Ramos (cell line): ENCODE measurements around the gene ZNG1A.
"Not testable (repeated sequence)": the region's sequence is repeated elsewhere in the genome, so short reads cannot be mapped to it uniquely, and the experiment has no call there.

ENCODE experiments used
- in situ Hi-C: fragments of 300-500 bp; cut with MboI; formaldehyde crosslinking; loops from one replicate; pipeline ENCODE4 v1.14.3; 2022; ENCODE audit warnings: low sequenced_read_pairs; ENCODE audit not compliant: unreplicated experiment

ZNG1A gene

DNA sequence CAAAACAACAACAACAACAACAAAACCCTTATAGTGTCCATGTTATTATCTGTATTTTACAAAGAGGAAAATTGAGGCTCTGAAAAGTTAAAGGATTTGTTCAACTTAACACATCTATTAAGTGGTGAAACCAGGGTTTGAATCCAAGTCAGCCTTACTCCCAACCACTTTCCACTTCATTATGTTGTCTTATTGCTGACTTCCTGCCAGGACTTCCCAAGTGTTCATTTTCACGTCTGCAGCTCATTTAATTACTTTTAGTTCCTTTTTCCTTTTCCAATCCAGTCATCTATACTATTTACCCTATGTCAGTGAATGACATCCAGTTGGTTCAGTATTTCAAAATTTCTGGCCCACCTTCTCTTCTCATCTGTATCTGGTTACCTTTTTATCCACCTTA lies 20.7 kb upstream of the ZNG1A start:
- in situ Hi-C loops = not testable (repeated sequence)

DNA sequence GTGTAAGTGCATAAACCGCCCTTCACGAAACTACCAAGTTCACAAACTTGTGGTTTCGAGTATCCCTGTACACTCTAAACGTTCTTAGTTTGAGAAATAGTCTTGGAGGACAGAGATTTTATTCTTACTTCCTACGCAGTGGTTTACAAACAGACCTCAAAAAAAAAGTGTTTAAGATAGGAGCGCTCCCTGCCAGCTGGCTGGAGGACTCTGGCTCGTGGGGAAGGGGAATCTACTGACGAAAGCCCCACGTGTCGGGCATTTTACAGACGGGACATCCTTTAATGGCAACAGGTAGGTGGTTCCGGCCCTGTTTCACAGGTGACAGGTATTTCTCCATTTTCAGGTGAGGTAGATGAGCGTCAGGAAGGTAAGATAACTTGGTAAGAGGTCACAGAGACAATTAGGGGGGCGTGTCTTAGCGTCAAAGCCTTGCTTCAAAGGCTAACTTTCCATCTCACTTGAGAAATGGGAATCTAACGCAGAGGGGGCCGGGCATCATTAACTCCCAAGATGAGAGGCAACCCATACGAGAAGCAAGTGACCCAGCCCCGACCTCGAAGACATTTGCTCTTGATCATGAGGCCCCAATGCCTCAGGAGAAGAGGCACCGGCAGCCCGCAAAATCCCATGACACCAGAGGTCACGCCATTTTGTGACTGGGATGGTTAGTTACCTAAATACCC lies 573 bp downstream of the ZNG1A start:
- in situ Hi-C loops = not testable (repeated sequence)

DNA sequence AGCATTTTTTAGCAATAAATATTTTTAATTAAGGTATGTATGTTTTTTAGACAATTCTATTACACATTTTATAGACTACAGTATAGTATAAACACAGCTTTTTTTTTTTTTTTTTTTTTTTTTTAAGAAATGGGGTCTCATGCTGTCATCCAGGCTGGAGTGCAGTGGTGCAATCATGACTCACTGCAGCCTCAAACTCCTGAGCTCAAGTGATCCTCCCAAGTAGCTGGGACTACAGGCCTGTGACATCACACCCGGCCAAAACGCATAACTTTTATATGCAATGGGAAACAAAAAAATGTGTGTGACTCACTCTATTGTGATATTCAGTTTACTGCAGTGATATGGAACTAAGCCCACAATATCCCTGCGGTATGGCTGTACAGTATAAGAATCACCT lies 9.1 kb downstream of the ZNG1A start:
- in situ Hi-C loops = not testable (repeated sequence)

DNA sequence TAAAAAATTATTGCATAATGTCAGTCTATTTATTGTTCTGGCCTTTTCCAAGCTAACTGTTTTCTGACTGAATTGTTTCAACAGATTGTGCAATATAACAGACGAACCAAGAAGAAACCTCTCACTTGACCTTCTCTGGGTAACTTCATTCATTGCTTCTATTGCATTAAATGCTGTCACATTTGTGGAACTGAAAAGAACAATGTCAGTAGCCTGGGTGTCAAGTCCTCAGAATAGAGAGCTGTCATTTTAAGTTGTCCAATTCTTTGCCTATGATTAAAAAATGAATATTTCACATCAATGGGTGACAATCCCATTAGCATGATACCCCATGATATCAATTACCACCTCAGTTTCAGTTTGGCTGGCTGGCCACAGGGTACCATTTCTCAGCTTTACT lies 19.0 kb downstream of the ZNG1A start:
- in situ Hi-C loops = not testable (repeated sequence)

DNA sequence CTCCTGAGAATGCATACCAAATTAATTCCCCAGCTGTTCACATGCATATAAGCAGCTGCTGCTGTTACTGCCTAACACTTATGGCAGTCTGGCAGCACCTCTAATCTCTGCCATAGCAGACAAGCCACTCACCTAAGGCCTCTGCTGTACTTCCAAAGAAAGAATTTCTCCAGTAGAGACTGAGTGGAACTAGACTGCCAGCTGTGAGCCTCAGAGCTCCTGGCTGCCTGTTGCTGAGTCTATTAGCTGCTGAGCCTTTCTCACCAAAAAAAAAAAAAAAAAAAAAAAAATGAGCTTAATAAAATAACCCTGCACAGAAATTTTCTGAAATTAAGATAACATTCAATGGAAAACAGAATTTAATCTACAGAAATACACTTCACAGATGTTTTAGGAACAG lies 27.7 kb downstream of the ZNG1A start:
- in situ Hi-C loops = not testable (repeated sequence)

DNA sequence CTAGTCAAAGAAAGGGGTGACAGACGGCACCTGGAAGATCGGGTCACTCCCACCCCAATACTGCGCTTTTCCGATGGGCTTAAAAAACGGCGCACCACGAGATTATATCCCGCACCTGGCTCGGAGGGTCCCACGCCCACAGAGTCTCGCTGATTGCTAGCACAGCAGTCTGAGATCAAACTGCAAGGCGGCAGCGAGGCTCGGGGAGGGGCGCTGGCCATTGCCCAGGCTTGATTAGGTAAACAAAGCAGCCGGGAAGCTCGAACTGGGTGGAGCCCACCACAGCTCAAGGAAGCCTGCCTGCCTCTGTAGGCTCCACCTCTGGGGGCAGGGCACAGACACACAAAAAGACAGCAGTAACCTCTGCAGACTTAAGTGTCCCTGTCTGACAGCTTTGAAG lies 39.0 kb downstream of the ZNG1A start:
- in situ Hi-C loops = not testable (repeated sequence)

DNA sequence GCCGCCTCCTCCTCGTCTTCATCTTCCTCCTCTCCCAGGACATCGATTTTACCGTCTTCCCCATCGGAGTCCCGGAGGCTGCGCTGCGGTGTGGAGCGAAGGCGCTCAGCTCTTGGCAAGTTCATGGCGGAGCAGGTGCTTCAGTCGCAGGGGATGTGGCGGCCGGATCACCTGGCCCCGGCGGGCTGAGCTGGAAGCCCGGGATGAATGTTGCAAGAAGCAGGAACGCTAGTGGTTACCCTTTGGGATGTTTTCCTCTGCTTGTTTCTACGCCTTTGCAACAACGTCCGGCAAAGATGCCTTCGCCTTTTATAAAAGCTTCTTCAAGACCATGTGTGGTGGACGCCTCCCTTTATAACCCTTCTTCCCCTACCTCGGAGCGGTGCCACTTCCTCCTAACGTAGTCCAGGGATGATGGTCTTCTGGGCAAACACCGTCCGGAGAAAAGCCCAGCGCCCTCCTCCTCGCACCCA lies 60.8 kb downstream of the ZNG1A start, which contains the start of gene FOXD4:
Gene FOXD4, minus strand, starts transcription at position 423 of the 473 bp plus-strand sequence. Its CDS starts 298 bp downstream, at position 125.
- in situ Hi-C loops = not testable (repeated sequence)

DNA sequence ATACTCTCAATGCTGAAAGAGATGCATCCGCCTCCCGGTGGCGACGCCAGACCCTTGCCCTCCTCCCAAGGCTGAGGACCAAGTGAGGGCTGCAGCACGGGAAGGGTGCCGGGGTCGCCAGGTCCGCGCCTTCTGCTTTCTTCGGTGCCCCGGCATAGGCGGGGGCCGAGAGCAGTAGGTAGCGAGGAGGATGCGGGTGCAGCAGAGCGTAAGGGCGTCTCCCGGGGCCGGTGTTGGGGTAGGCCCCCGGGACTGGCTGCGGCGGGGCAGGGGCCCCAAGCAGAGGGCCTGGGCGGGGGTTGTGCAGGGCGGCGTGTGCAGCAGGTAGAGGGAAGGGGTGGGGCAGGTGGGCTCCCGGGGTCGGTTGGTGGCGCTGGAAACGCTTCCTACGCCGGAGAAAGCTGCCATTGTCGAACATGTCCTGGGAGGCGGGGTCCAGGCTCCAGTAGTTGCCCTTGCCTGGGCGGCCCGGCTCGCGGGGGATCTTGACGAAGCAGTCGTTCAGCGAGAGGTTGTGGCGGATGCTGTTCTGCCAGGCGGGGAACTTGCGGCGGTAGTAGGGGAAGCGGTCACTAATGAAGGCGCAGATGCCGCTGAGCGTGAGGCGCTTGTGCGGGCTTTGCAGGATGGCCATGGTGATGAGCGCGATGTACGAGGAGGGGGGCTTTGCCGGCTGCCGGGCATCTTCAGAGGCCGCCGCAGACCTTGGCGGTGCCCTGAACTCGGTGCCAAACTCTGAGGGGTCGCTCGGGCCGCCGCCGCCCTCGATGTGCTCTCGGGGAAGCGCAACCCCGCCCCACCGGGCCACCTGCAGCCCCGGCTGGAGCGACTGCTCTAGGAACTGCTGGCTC lies 61.5 kb downstream of the ZNG1A start:
- in situ Hi-C loops = not testable (repeated sequence)

DNA sequence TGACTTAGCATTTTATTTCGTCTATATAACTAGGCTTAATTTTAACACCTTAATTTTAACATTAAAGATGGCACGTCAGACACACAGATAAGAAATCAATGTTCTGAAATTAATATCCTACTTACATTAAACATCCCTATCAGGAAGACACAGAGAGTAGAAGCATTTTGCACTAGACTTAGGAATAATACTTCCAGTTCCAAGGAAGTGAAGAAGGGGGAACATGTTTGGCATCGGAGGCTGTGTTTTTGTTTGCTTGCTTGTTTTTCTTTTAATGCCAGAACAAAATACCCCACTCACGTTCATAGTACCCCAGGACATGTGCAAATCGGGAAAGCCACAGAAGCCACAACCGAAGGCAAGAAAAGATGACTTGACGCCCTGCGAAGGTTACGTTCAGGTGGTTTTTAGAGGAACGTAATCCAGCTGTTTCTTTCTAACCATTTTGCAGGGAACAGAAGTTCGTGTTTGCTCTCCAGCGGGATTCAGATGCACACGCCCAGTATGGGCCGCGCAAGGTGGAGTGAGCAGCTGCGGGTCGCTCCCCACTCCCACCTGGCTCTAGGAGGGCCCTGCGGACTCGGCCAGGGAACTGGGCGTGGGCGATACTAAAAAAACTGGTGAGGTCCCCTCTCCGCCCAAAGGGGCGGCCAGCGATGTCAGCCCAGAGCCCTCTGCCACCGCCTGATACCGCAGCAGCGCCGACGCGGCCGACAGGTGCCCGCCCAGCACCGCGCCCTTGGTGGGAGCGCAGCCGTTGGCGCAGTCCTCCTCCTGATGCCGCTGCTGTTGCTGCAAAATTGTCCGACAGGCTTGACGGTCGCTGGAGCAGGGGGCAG lies 62.4 kb downstream of the ZNG1A start:
- in situ Hi-C loops = not testable (repeated sequence)

DNA sequence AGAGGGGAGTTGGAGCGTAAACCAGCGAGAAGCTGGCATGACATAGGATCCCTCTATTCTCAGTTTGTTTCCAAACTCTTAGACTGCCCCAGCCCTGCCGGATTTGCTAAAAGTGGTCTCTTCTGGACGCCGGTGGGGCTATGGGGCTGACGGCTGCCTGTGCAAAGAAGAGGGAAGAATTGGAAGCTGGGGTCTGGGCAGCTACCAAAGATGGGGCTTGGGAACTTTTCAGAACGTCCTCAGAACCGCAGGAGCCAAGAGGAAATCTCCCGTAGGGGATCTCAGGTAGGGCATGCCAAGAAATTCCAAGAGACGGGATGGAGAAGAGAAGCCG lies 63.8 kb downstream of the ZNG1A start:
- in situ Hi-C loops = not testable (repeated sequence)

DNA sequence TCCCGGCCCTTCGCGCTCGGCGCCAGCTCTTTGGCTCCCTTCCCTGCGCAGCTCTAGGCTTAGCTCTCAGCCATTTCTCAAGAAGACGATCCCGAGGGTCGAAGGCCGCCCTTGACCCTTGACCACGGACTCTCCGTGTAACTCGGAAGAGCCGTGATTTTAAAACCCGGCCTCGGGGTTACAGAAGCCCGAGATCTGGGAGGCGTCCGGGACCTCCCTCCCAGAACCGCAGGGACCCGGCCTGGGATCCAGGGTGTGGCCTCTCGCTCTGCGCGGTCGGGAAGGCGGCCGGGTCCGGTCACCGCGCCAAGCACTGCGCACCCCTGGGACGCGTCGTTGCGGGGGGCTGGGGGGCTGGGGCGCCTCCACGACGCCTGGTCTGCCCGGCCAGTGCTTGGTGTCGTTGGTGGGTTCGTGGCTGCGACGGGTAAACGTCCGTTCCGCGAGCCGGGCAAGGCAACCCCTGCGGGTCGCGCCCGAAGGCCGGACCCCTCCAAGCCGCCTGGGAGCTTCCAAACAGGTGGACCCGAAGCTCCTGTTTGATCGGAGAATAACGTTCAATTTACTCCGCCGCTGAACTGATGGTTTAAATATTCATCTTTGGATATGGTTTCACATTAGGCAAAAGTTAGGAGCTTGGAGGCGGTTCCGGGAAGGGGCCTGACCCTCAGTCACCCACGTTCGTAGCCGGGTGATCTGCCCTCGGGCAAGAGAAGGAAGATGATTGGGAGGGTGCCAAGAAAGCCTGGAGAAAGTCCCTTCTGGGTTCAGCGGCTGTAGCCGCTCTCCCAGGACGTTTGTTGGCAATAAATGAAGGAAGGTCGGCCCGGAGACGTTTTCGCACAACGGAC lies 64.4 kb downstream of the ZNG1A start:
- in situ Hi-C loops = not testable (repeated sequence)

DNA sequence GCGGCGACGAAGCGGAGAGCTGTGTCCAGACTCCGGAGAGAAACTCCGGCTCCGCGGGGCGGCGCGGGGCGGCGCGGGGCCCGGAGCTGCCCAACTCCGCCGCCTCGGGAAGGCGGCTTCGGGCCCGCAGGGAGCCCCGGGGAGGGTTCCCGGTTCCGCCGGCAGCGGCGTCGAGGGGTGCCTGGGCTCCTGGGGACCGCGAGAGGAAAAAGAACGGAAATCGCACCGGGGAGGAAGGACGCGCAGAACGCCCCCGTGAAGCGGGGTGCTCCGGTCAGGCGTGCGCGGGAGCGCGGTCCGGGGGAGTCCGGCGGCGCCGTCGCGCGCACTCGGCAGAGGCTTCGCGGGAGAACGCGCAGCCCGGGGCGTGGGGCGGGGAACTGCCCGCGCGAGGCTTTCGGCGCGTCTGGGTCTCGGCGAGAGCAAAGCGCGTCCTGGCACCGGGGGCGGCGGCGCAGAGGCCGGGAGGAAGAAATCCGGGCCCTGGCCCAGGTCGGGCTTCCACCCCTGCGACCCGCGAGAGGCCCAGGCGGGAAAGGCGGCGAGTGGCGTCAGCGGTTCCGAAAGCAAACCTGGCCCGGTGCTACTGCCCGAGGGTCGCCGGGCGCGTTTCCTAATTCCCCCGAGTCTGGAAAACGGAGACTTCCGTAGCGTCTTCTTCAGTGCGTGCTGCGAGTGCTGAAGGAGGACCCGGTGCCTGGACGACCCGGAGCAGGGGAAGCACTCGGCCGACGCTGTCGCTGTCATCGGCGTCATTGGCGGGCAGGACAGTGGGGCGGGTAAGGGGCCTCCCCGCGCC lies 65.2 kb downstream of the ZNG1A start:
- in situ Hi-C loops = not testable (repeated sequence)

DNA sequence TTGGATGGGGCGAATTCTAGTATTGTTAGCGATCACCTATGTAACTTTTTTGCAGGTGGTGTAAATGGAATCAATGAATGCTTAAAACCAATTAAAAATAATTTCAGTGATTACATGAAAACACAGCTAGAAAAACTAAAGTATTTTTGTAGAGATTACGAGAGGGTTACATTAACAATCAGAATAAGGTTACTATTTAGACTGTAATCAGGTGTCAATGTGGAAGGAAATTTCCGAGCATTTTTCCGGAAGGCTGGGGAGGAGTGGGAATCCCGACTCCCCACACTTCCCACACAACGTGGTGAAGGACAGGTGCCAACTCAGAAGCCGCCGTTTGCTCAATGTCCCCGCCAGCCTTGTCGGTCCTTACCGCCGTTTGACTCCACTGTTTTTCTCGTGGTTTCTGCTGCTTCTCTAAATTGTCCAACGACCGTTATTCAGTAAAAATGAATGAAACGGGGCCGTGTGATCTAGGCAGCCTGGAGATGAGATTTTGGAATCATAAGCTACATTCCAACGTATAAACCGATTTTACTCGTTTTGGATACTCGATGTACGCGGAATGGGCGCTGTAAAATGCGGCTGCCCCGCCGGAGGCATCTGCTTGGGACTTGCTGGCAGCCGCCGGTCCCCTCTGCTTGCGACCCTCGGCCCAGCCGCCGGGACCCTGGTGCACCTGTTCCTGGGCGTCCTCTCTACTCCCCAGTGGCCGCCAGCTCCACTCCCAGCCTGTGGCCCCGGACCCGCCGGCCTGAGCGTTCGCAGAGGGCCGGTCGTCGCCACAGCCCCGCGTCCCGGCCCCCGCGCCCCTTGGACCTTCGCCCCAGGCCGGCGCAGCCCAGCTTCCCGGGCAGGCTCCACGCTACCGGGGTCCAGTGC lies 66.0 kb downstream of the ZNG1A start:
- in situ Hi-C loops = not testable (repeated sequence)

DNA sequence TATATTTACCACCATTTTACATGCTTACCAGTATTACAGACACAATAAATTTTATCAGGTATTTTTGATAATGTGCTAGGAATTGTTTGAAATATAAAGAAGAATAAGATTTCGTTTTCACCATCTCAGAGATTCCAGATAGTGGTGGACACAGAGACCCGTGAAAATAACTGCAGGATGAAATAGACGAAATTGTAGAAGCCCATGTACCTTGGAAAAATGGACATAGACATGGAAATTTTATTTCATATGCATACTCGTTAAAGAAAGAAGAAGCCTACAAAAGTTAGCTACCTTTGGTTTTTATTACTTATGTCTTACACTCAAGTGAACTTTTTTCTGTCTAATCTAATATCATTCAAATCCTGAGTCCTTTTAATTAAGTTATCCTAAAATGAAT lies 68.2 kb downstream of the ZNG1A start:
- in situ Hi-C loops = not testable (repeated sequence)

DNA sequence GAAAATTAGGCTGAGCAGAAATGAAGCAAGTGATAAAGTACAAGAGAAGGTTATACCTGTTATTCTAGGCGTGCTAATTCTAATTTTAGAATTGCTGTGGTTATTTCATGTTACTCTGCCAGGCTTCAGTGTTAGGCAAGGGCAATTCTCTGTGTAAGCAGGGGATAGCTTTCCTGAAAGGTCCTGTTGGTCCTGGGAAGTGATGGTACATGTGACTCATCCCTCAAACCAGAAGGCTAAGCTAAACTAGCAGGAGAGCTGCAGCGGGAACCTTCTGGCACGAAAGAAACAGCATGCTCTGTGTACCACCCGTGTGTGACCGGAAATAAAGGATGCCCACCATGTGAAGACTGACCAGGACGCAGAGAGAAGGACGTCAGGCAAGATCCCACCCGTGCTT lies 69.3 kb downstream of the ZNG1A start:
- in situ Hi-C loops = not testable (repeated sequence)

DNA sequence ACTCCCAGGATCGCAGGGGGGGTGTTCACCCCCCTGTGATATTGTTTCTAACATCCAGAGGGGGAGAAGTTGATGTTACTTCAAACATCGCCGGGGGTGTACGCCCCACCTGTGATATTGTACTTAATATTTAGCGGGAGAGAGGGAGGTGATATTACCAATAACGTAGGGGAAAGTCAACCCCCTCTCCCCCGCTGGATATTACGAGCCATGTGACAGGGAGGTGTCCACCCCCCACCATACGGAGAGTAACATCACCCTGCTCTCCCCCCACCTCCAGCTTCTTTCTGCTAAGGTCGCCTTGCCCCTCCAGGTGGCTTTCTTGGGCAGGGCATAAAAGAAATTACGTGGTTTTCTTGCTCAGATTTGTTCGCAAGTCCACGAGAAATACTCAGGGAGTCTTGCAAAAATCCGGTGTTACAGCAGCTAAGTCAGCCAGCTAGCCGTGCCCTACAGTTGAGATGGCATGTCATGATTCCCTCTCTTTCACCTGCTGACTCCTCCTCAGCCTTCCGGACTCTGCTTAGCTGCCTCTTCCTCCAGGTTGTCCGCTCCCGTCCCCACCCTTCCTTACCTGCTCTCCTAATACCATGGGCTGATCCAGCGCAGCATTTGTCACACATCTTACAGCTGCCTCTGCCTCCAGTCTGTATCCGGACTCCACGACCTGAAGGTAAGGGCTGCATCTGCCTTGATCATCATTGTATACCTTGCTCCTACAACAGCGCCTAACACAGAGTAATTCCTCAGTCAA lies 69.9 kb downstream of the ZNG1A start:
- in situ Hi-C loops = not testable (repeated sequence)

DNA sequence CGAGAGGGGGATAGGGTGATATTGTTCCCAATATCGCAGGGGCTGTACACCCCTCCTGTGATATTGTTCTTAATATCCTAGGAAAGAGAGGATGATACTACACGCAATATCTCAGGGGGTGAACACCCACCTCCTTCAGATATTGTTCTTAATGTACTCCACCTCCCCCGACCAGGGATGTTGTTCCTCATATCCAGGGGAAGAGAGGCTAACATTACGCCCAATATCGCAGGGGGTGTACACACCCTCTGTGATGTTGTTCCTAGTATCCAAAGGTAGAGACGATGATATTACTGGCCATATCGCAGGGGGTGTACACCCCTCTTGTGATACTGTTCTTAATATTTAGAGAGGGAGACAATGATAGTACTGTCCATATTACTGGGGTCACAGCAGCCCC lies 72.9 kb downstream of the ZNG1A start:
- in situ Hi-C loops = not testable (repeated sequence)
